Transverse colon (tissue), 4 donors: ENCODE data around the gene CEBPA. TPM values are rescaled to one million over a fixed set of nuclear protein-coding genes. Genes with fewer than 3 reads are reported as not detected.
"Not testable (repeated sequence)": the region's sequence is repeated elsewhere in the genome, so short reads cannot be mapped to it uniquely, and the experiment has no call there.

ENCODE experiments used
- DNase-seq: peaks from one replicate; pipeline ENCODE4 v3.0.0-alpha.2; 2019
- H3K27ac ChIP-seq, 4 donors: fragments of 200-600 bp; sonication (generic); 2 replicates each; pipeline ENCODE4 v1.5.1; 2016 to 2018; ENCODE audit warnings: inconsistent platforms in 4 of 4
- H3K27me3 ChIP-seq: fragments of 200-600 bp; sonication (generic); 2 replicates; pipeline ENCODE4 v1.5.1; 2017; ENCODE audit warnings: inconsistent platforms
- H3K36me3 ChIP-seq, 4 donors: fragments of 200-600 bp; sonication (generic); 2 replicates each; pipeline ENCODE4 v1.5.1; 2017 to 2019; ENCODE audit warnings: inconsistent platforms in 4 of 4
- H3K4me1 ChIP-seq, 4 donors: fragments of 200-600 bp; sonication (generic); 2 replicates each; pipeline ENCODE4 v1.5.1; 2017 to 2020; ENCODE audit warnings: inconsistent platforms in 4 of 4
- H3K4me3 ChIP-seq, 4 donors: fragments of 200-600 bp; sonication (generic); 1 replicate in 1 of 4; 2 replicates in 3 of 4; pipeline versions ENCODE4 v1.5.1 to v1.6.1; 2017 to 2019; ENCODE audit warnings: inconsistent platforms in 4 of 4
- H3K9me3 ChIP-seq, 2 donors: fragments of 200-600 bp; sonication (generic); 2 replicates each; pipeline ENCODE4 v1.5.1; 2017 to 2019; ENCODE audit warnings: inconsistent platforms in 2 of 2
- EP300 ChIP-seq: sonication (generic); formaldehyde crosslinking; IDR thresholded peaks from one replicate; pipeline ENCODE4 v1.6.1; 2017; ENCODE audit warnings: antibody characterized with exemption, low read depth
- POLR2A ChIP-seq: fragments of 450-650 bp; IDR thresholded peaks from one replicate; pipeline ENCODE4 v1.6.1; 2016; ENCODE audit warnings: antibody characterized with exemption, mild to moderate bottlenecking, moderate library complexity
- POLR2AphosphoS5 ChIP-seq, 3 donors: sonication (generic); formaldehyde crosslinking; IDR thresholded peaks; one replicate each; pipeline ENCODE4 v1.6.1; 2016; ENCODE audit warnings: antibody characterized with exemption in 3 of 3
- WGBS, 2 donors: methylation state at CpG; one replicate each; pipeline ENCODE4 v1.1.5; 2018; ENCODE audit warnings: low coverage in 1 of 2; 5-methylcytosine and 5-hydroxymethylcytosine counted together
- in situ Hi-C, 4 donors: fragments of 200-750 bp; cut with MboI; loops; one replicate each; pipeline versions ENCODE4 v1.15.0 to v1.15.1; 2017; ENCODE audit warnings: low sequenced_read_pairs in 3 of 4, low pct_ligation_motif_present in 1 of 4, low pct_unique_long_range_greater_than_20kb in 1 of 4
- intact Hi-C: fragments of 100-400 bp; cut with DNase I; formaldehyde crosslinking; loops from one replicate; pipeline ENCODE4 v1.15.1; 2023; ENCODE audit warnings: low total_unique reads
- total RNA-seq, 4 donors: library from RNA; depleted of rRNA; stranded (reverse); fragments of >200 nt; gene quantifications; one replicate each; pipeline ENCODE4 v1.1.0, GENCODE V29; 2016
- TF ChIP-seq, protein P1 (sequence below), 5 experiments: fragments of 200-600 bp in 3 of 5; fragments of 450-650 bp in 2 of 5; sonication (generic) in 3 of 5; IDR thresholded peaks; 1 replicate in 2 of 5; 2 replicates in 3 of 5; pipeline ENCODE4 v1.5.1; 2016 to 2017; ENCODE audit warnings: antibody characterized with exemption in 5 of 5, inconsistent platforms in 3 of 5, mild to moderate bottlenecking in 2 of 5, moderate library complexity in 1 of 5

Gene CEBPA
- total RNA-seq, 4 donors from 2014 or later = 69.4 to 84.2 (median 77.3) TPM

DNA sequence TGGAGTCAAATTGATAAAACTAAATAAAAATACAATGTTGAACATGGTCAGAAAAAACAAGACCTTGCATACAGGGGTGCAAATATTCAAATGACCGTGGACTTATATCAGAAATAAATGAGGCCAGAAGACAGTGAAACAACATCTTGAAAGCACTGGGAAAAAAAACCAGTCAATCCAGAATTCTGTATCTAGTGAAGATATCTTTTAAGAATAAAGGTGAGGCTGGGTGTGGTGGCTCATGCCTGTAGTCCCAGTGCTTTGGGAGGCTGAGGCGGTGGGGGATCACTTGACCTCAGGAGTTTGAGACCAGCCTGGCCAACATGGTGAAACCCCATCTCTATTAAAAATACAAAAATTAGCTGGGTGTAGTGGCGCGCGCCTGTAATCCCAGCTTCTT, 15.2 kb upstream of the CEBPA start:
- H3K4me1 ChIP-seq = peaks cover 0 to 30% (median 20%) of the 10 kb centered on the region in 4 donors
- no peak overlapping the region for H3K4me3 ChIP-seq
- WGBS, 2 donors = 67 to 81% methylated on average over 2 to 5 of the region's 5 CpGs
- in situ Hi-C loops (no loop called here), intact Hi-C loops (no loop called here)
- TF ChIP-seq POLR2AphosphoS5 (IDR thresholded peaks at IDR 0.05) (no peak), EP300 (no peak), POLR2A (no peak)
- TF ChIP-seq, protein P1, sequence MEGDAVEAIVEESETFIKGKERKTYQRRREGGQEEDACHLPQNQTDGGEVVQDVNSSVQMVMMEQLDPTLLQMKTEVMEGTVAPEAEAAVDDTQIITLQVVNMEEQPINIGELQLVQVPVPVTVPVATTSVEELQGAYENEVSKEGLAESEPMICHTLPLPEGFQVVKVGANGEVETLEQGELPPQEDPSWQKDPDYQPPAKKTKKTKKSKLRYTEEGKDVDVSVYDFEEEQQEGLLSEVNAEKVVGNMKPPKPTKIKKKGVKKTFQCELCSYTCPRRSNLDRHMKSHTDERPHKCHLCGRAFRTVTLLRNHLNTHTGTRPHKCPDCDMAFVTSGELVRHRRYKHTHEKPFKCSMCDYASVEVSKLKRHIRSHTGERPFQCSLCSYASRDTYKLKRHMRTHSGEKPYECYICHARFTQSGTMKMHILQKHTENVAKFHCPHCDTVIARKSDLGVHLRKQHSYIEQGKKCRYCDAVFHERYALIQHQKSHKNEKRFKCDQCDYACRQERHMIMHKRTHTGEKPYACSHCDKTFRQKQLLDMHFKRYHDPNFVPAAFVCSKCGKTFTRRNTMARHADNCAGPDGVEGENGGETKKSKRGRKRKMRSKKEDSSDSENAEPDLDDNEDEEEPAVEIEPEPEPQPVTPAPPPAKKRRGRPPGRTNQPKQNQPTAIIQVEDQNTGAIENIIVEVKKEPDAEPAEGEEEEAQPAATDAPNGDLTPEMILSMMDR (IDR thresholded peaks at IDR 0.05) = no peak
- DNase-seq = peak; percentile 39
- no peaks in the 10 kb centered on the region for H3K27me3 ChIP-seq
- no peaks in the 10 kb centered on the region for H3K9me3 ChIP-seq
- H3K27ac ChIP-seq = peak overlapping the region; percentile 85 to 91 (median 90)
- no peaks in the 10 kb centered on the region for H3K36me3 ChIP-seq

DNA sequence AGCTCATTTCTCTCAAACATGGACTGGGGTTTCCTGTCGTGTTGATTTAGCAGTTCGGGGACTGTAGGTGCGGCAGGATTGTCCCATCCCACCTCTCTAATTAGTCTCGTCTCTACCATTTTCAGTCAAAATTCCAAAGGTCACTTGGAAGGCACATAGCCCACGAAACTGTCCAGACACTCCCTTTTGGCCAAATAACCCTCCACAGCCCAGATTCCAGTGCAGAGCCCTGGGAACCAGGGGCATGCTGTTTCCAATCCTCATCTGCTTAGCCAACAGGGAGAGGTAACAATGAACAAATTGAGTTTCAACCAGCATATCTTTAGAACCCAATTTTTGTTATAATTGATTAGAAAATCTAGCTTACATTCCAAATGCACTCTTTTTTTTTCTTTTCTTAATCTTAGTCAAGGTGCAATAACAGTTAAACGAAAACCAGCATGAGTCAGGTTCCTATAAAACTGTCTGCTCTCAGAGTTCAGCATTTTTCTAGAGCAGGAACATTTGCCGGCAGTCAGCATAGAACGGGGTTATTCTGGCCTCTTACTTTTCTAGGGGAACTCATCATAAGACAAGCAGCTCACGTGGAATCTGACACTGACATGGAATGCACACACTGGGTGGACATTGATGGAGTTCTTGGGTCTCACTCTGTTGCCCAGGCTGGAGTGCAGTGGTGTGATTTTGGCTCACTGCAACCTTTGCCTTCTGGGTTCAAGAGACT, 14.4 kb upstream of the CEBPA start:
- Histone ChIP-seq H3K9me3 (no peaks in the 10 kb centered on the region), H3K4me1 (peaks cover 0 to 32% (median 20%) of the 10 kb centered on the region in 4 donors), H3K4me3 (no peak overlapping the region), H3K36me3 (no peaks in the 10 kb centered on the region), H3K27ac (peak overlapping the region; percentile 85 to 91 (median 90)), H3K27me3 (no peaks in the 10 kb centered on the region)
- 29 to 39% methylated on average over 7 to 9 of the region's 9 CpGs for WGBS, 2 donors
- in situ Hi-C loops = no loop called here
- DNase-seq = peak; percentile 68
- intact Hi-C loops = no loop called here
- TF ChIP-seq POLR2A (peak; percentile 37), EP300 (no peak), POLR2AphosphoS5 (IDR thresholded peaks at IDR 0.05) (peak in 2 of 3 donors; percentile 39 to 62)
- TF ChIP-seq, protein P1 (IDR thresholded peaks at IDR 0.05) = no peak

DNA sequence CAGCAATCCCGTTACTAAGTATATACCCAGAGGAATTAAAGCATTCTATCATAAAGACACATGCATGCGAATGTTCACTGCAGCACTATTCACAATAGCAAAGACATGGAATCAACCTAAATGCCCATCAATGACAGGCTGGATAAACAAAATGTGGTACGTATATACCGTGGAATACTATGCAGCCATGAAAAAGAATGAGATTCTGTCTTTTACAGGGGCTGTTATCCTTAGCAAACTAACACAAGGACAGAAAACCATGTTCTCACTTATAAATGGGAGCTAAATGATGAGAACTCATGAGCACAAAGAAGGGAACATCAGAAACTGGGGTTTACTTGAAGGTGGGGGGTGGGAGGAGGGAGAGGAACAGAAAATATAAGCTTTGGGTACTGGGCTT, 10.5 kb upstream of the CEBPA start:
- in situ Hi-C loops, H3K36me3 ChIP-seq, H3K4me3 ChIP-seq, H3K27ac ChIP-seq, H3K27me3 ChIP-seq, intact Hi-C loops, H3K9me3 ChIP-seq, DNase-seq: not testable (repeated sequence)
- WGBS, 2 donors = 88 to 94% methylated on average over 4 of the region's 4 CpGs
- H3K4me1 ChIP-seq = peaks cover 0 to 36% (median 16%) of the 10 kb centered on the region in 4 donors

DNA sequence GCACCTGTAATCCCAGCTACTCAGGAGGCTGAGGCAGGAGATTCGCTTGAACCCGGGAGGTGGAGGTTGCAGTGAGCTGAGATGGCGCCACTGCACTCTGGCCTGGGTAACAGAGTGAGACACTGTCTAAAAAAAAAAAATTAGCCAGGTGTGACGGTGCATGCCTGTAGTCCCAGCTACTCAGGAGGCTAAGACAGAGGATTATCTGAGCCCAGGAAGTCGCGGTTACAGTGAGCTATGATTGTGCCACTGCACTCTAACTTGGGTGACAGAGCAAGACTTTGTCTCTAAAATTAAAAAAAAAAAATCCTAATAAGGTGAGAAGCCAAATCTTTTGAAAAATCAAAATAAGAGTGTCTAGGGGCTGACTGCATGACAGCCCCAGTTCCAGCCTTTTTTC, 9.7 kb upstream of the CEBPA start:
- Histone ChIP-seq H3K36me3 (no peaks in the 10 kb centered on the region), H3K4me3 (no peak overlapping the region), H3K4me1 (peaks cover 0 to 31% (median 11%) of the 10 kb centered on the region in 4 donors), H3K27me3 (peaks cover 7% of the 10 kb centered on the region), H3K27ac (peak overlapping the region in 2 of 4 donors; percentile 81 to 83), H3K9me3 (no peaks in the 10 kb centered on the region)
- TF ChIP-seq, protein P1 (IDR thresholded peaks at IDR 0.05) = no peak
- TF ChIP-seq POLR2A (no peak), EP300 (no peak), POLR2AphosphoS5 (IDR thresholded peaks at IDR 0.05) (no peak)
- in situ Hi-C loops = no loop called here
- WGBS, 2 donors = 82 to 84% methylated on average over 6 of the region's 6 CpGs
- intact Hi-C loops = no loop called here
- DNase-seq = no peak
